ENCODE measurements around the gene ARSB.
A peak's percentile ranks its signal among the peaks of the same experiment; 100 is the strongest.

The ARSB gene

GRCh38 chr5:78738693-78739300 is 246.3 kb downstream of the ARSB start:
- H3K36me3 ChIP-seq (replicated peaks; ENCODE audit: low read depth, low read length): no peaks in the 10 kb centered on the region
- H3K27ac ChIP-seq (ENCODE audit: low read length): no peak overlapping the region
- no peak overlapping the region for H3K4me3 ChIP-seq (ENCODE audit: low read length)
- no peak overlapping the region for H3K4me2 ChIP-seq (ENCODE audit: low read length)
- H4K20me1 ChIP-seq (ENCODE audit: insufficient read depth, low read length): no peaks in the 10 kb centered on the region
- H3K27me3 ChIP-seq (ENCODE audit: low read depth, low read length): no peaks in the 10 kb centered on the region
- H3K4me1 ChIP-seq (ENCODE audit: low read length): peaks cover 22% of the 10 kb centered on the region
- TF ChIP-seq EZH2phosphoT487 (IDR thresholded peaks at IDR 0.05; ENCODE audit: low read depth): no peak
- no peak for TF ChIP-seq CTCF (IDR thresholded peaks at IDR 0.05; ENCODE audit: low read depth, low read length)
- H3K9ac ChIP-seq (ENCODE audit: low read length): no peak overlapping the region
- no peaks in the 10 kb centered on the region for H3K79me2 ChIP-seq (ENCODE audit: low read length)
- H2AFZ ChIP-seq (ENCODE audit: low read depth, low read length): no peak overlapping the region
- no peaks in the 10 kb centered on the region for H3K9me3 ChIP-seq (ENCODE audit: insufficient read depth, low read length)

- no peak overlapping the region for H2AFZ ChIP-seq (ENCODE audit: low read depth, low read length)
- no peak overlapping the region for H3K9ac ChIP-seq (ENCODE audit: low read length)
- H3K27ac ChIP-seq (ENCODE audit: low read length): no peak overlapping the region
- H3K4me3 ChIP-seq (ENCODE audit: low read length): no peak overlapping the region
- no peaks in the 10 kb centered on the region for H3K27me3 ChIP-seq (ENCODE audit: low read depth, low read length)
- H3K79me2 ChIP-seq (ENCODE audit: low read length): no peaks in the 10 kb centered on the region
- no peaks in the 10 kb centered on the region for H3K36me3 ChIP-seq (replicated peaks; ENCODE audit: low read depth, low read length)
- no peak for TF ChIP-seq CTCF (IDR thresholded peaks at IDR 0.05; ENCODE audit: low read depth, low read length)
- no peak for TF ChIP-seq EZH2phosphoT487 (IDR thresholded peaks at IDR 0.05; ENCODE audit: low read depth)
- peaks cover 29% of the 10 kb centered on the region for H3K4me1 ChIP-seq (ENCODE audit: low read length)
- H3K4me2 ChIP-seq (ENCODE audit: low read length): no peak overlapping the region
- H3K9me3 ChIP-seq (ENCODE audit: insufficient read depth, low read length): no peaks in the 10 kb centered on the region
- H4K20me1 ChIP-seq (ENCODE audit: insufficient read depth, low read length): no peaks in the 10 kb centered on the region
Observed at GRCh38 chr5:78738104-78738503, 247.0 kb downstream of the ARSB start.

- Histone ChIP-seq H3K27ac (ENCODE audit: low read length) (no peak overlapping the region), H3K4me3 (ENCODE audit: low read length) (0 out of 2 replicates have a peak overlapping the region, but pooled peaks have one; percentile 9), H3K36me3 (replicated peaks; ENCODE audit: low read depth, low read length) (no peaks in the 10 kb centered on the region), H4K20me1 (ENCODE audit: insufficient read depth, low read length) (no peaks in the 10 kb centered on the region), H3K4me1 (ENCODE audit: low read length) (peaks cover 42% of the 10 kb centered on the region), H3K27me3 (ENCODE audit: low read depth, low read length) (no peaks in the 10 kb centered on the region), H2AFZ (ENCODE audit: low read depth, low read length) (no peak overlapping the region), H3K9ac (ENCODE audit: low read length) (no peak overlapping the region), H3K9me3 (ENCODE audit: insufficient read depth, low read length) (no peaks in the 10 kb centered on the region), H3K4me2 (ENCODE audit: low read length) (peak overlapping the region; percentile 52), H3K79me2 (ENCODE audit: low read length) (no peaks in the 10 kb centered on the region)
- TF ChIP-seq EZH2phosphoT487 (IDR thresholded peaks at IDR 0.05; ENCODE audit: low read depth) (no peak), CTCF (IDR thresholded peaks at IDR 0.05; ENCODE audit: low read depth, low read length) (no peak)
Observed at GRCh38 chr5:78735834-78736463, 249.2 kb downstream of the ARSB start.

GRCh38 chr5:78734950-78735349 is 250.2 kb downstream of the ARSB start:
- Histone ChIP-seq H3K9me3 (ENCODE audit: insufficient read depth, low read length) (no peaks in the 10 kb centered on the region), H3K4me1 (ENCODE audit: low read length) (peaks cover 42% of the 10 kb centered on the region), H3K27ac (ENCODE audit: low read length) (no peak overlapping the region), H3K36me3 (replicated peaks; ENCODE audit: low read depth, low read length) (no peaks in the 10 kb centered on the region), H3K4me3 (ENCODE audit: low read length) (no peak overlapping the region), H3K79me2 (ENCODE audit: low read length) (no peaks in the 10 kb centered on the region), H3K4me2 (ENCODE audit: low read length) (no peak overlapping the region), H4K20me1 (ENCODE audit: insufficient read depth, low read length) (no peaks in the 10 kb centered on the region), H3K9ac (ENCODE audit: low read length) (no peak overlapping the region), H2AFZ (ENCODE audit: low read depth, low read length) (no peak overlapping the region), H3K27me3 (ENCODE audit: low read depth, low read length) (no peaks in the 10 kb centered on the region)
- TF ChIP-seq EZH2phosphoT487 (IDR thresholded peaks at IDR 0.05; ENCODE audit: low read depth): no peak
- TF ChIP-seq CTCF (IDR thresholded peaks at IDR 0.05; ENCODE audit: low read depth, low read length): no peak
